NCI-H2196 (cell line): ENCODE measurements around the gene BUB3.

Experiments used
- DNase-seq: peaks from one replicate; lab custom pipeline; 2025; ENCODE audit not compliant: unreplicated experiment; lab: John Stamatoyannopoulos, UW

The BUB3 gene

GRCh38 chr10:123202506-123202905, 48.3 kb downstream of the BUB3 start:
- no peak for DNase-seq

DNA sequence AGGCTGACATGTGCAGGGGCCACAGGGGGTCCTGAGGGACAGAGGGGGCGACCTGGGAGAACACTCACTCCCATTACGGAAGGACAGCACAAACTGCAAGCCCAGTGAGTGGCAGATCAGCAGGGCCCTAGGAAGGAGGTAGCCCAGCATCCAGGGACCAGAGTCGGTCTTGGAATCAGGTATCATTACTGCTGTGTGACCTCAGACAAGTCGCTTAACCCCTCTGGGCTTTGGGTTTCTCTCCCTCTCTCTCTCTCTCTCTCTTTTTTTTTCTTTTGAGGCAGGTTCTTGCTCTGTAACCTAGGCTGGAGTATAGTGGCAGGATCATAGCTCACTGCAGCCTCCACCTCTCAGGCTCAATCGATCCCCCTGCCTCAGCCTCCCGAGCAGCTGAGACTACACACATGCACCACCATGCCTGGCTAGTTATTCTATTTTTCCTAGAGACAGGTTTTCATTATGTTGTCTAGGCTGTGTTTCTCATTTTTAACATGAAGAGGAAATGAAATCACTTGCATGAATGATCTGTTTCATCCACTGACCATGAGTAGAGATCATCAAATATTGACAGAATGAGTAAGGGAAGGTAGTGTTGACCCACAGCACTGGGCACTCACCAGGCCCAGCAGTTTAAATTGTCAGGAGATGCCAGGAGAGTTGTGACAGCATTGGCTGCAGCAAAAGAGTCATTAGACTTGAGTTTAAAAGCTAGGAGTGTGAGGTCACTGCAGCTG, 49.4 kb downstream of the BUB3 start:
- peak; percentile 26 for DNase-seq

- no peak for DNase-seq
These were observed 49.9 kb downstream of the BUB3 start for GRCh38 chr10:123204127-123204461.

DNA sequence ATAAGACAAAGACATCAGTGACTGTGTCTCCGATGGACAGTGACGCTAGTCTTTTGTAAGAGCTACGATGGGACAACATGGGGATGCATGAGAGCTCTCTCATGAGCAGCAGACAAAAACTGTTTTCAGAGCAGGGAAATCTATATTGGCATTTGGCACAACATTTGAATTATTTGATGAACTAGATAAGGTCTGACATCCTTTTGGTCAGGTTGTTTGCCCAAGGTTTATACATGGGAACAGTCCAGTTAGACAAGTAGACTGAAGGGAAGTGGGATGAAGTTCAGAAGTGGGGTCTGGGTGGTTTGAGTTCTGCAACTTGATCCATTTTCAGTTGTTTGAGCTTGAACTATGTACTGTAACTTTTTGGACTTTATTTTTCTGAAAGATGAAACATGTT, 50.8 kb downstream of the BUB3 start:
- no peak for DNase-seq

GRCh38 chr10:123212063-123212462, 57.9 kb downstream of the BUB3 start:
- no peak for DNase-seq

DNA sequence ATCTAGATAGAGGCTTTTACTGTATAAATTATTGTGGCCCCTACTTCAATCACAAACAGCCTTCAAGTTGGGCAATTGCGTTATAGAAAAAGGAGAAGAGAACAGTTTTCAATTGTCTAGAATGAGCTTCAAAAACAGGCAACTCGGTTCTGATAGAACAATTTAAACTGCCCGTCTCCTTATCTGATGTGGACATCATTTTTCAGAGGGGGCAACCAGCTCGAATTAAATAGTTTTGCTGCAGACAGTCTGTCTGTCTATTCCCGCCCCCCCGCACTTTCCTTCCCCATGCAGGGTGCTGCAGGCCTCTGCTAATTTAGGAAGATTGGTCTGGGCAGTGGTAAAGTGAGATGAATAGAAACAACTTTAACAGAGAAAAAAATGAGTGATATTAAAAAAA, 58.4 kb downstream of the BUB3 start:
- no peak for DNase-seq

GRCh38 chr10:123213192-123213591, 59.0 kb downstream of the BUB3 start:
- no peak for DNase-seq
